Measurements from ENCODE around the gene FAM20C.
"Not testable (repeated sequence)": the region's sequence is repeated elsewhere in the genome, so short reads cannot be mapped to it uniquely, and the experiment has no call there.

FAM20C gene

GRCh38 chr7:171912-172515 is 20.4 kb upstream of the FAM20C start:
- in situ Hi-C loops (cut with MboI; ENCODE audit: low sequenced_read_pairs): no loop called here

GRCh38 chr7:173209-173918 is 19.0 kb upstream of the FAM20C start:
- in situ Hi-C loops (cut with MboI; ENCODE audit: low sequenced_read_pairs): no loop called here

GRCh38 chr7:174716-175115 is 17.7 kb upstream of the FAM20C start:
- in situ Hi-C loops (cut with MboI; ENCODE audit: low sequenced_read_pairs): no loop called here

GRCh38 chr7:175955-176354 is 16.4 kb upstream of the FAM20C start:
- in situ Hi-C loops (cut with MboI; ENCODE audit: low sequenced_read_pairs): no loop called here

- in situ Hi-C loops (cut with MboI; ENCODE audit: low sequenced_read_pairs): no loop called here
Observed at GRCh38 chr7:176381-176780, 16.0 kb upstream of the FAM20C start.

- in situ Hi-C loops (cut with MboI; ENCODE audit: low sequenced_read_pairs): no loop called here
Observed at GRCh38 chr7:176786-177459, 15.4 kb upstream of the FAM20C start.

- in situ Hi-C loops (cut with MboI; ENCODE audit: low sequenced_read_pairs): no loop called here
Observed at GRCh38 chr7:178444-178843, 13.9 kb upstream of the FAM20C start.

- in situ Hi-C loops (cut with MboI; ENCODE audit: low sequenced_read_pairs): no loop called here
Observed at GRCh38 chr7:179209-179681, 13.1 kb upstream of the FAM20C start.

- in situ Hi-C loops (cut with MboI; ENCODE audit: low sequenced_read_pairs): no loop called here
Observed at GRCh38 chr7:179948-180694, 12.2 kb upstream of the FAM20C start.

GRCh38 chr7:181738-182137 is 10.6 kb upstream of the FAM20C start:
- in situ Hi-C loops (cut with MboI; ENCODE audit: low sequenced_read_pairs): no loop called here

- in situ Hi-C loops (cut with MboI; ENCODE audit: low sequenced_read_pairs): not testable (repeated sequence)
Observed at GRCh38 chr7:182502-182901, 9.9 kb upstream of the FAM20C start.

GRCh38 chr7:183496-184292 is 8.7 kb upstream of the FAM20C start:
- in situ Hi-C loops (cut with MboI; ENCODE audit: low sequenced_read_pairs): no loop called here

- in situ Hi-C loops (cut with MboI; ENCODE audit: low sequenced_read_pairs): no loop called here
Observed at GRCh38 chr7:184294-185264, 7.8 kb upstream of the FAM20C start.

GRCh38 chr7:186516-187113 is 5.8 kb upstream of the FAM20C start:
- in situ Hi-C loops (cut with MboI; ENCODE audit: low sequenced_read_pairs): no loop called here

GRCh38 chr7:187227-187927 is 5.0 kb upstream of the FAM20C start:
- in situ Hi-C loops (cut with MboI; ENCODE audit: low sequenced_read_pairs): no loop called here

GRCh38 chr7:188174-188573 is 4.2 kb upstream of the FAM20C start:
- in situ Hi-C loops (cut with MboI; ENCODE audit: low sequenced_read_pairs): no loop called here

GRCh38 chr7:188727-189500 is 3.5 kb upstream of the FAM20C start:
- in situ Hi-C loops (cut with MboI; ENCODE audit: low sequenced_read_pairs): no loop called here

- in situ Hi-C loops (cut with MboI; ENCODE audit: low sequenced_read_pairs): no loop called here
Observed at GRCh38 chr7:189719-190118, 2.7 kb upstream of the FAM20C start.

Measured in hTERT RPE-1 (cell line).